Calu3 (cell line): ENCODE measurements around the gene CBFA2T3. TPM values are rescaled to one million over a fixed set of nuclear protein-coding genes. Genes with fewer than 3 reads are reported as not detected.

ENCODE experiments used
- BruUV-seq: library from RNA; stranded (reverse); fragments of 400-500 nt; replicated peaks from 2 replicates; lab custom pipeline; 2021; lab: Mats Ljungman, UMichigan
- CTCF ChIA-PET: fragments of 300-600 bp; sonication (Branson Sonifier 250); formaldehyde crosslinking; loops from one replicate; lab custom pipeline; 2022; ENCODE audit warnings: antibody characterized with exemption; lab: Charles Lee
- DNase-seq: peaks from one replicate; pipeline ENCODE4 v3.0.0; 2022
- H3K27ac Mint-ChIP-seq: one replicate; pipeline ENCODE4 v1.8.0; 2022; ENCODE audit warnings: mixed read lengths; ENCODE audit not compliant: unreplicated experiment
- H3K27me3 Mint-ChIP-seq: one replicate; pipeline ENCODE4 v1.8.0; 2022; ENCODE audit warnings: mixed read lengths; ENCODE audit not compliant: unreplicated experiment
- H3K36me3 Mint-ChIP-seq: one replicate; pipeline ENCODE4 v1.8.0; 2022; ENCODE audit warnings: mild to moderate bottlenecking, moderate library complexity, mixed read lengths; ENCODE audit not compliant: insufficient read depth, unreplicated experiment
- H3K4me1 Mint-ChIP-seq: one replicate; pipeline ENCODE4 v1.8.0; 2022; ENCODE audit warnings: mild to moderate bottlenecking, low read depth, mixed read lengths; ENCODE audit not compliant: unreplicated experiment
- H3K4me3 Mint-ChIP-seq: one replicate; pipeline ENCODE4 v1.8.0; 2022; ENCODE audit warnings: mild to moderate bottlenecking, low read depth, moderate library complexity, mixed read lengths; ENCODE audit not compliant: unreplicated experiment
- H3K9me3 Mint-ChIP-seq: one replicate; pipeline ENCODE4 v1.8.0; 2022; ENCODE audit warnings: low read depth, mixed read lengths; ENCODE audit not compliant: unreplicated experiment
- intact Hi-C: fragments of 100-400 bp; cut with micrococcal nuclease; formaldehyde crosslinking; loops from one replicate; pipeline ENCODE4 v1.10.0; 2022; ENCODE audit not compliant: unreplicated experiment
- total RNA-seq: library from RNA; stranded (reverse); gene quantifications from 2 replicates; pipeline ENCODE4 v1.2.3, GENCODE V29; 2022
- TF ChIP-seq, protein P1 (sequence below): fragments of 200-600 bp; IDR thresholded peaks from one replicate; pipeline ENCODE4 v1.8.0; 2022; ENCODE audit warnings: antibody characterized with exemption; ENCODE audit not compliant: unreplicated experiment

CBFA2T3 gene
- total RNA-seq, 1 experiment from 2014 or later: not detected

DNA sequence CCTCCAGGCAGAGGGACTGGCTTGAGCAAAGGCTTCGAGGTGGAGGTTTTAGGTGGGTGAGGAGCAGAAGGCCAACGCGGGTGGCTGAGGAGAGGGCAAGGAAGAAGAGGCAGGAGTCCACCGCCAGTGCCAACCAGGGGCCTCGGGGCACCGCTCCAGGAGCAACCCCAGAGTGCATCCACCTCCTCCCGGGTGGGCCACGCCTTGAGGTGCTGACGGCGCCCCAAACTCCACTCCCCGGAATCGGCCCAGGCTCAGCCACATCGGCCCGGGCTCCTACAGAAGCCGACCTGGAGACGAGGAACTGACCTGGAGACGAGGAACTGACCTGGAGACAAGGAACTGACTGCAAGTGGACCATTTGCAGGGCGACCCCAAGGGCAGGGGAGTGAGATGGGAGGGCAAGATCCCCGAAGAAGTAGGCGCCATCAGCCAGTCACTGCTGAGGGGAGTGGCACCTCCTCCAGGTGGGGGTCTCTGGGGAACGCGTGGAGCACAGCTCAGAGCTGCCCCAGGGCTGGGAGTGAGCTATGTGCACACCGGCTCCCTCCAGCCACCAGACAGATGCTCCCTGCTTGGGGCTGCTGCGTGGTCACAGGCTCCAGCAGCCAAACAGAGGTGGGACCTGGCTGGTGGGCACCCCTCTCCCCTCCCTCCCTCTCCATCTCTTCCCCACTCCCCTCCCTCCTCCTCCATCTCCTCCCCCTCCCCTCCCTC lies 29.2 kb upstream of the CBFA2T3 start:
- Mint-ChIP-seq H3K27me3 (peaks cover 84% of the 10 kb centered on the region), H3K27ac (no peak overlapping the region), H3K4me1 (no peaks in the 10 kb centered on the region), H3K4me3 (no peak overlapping the region), H3K36me3 (no peaks in the 10 kb centered on the region), H3K9me3 (no peaks in the 10 kb centered on the region)
- CTCF ChIA-PET: no interaction called here
- BruUV-seq: no TSS peak
- no peak for DNase-seq
- TF ChIP-seq, protein P1, sequence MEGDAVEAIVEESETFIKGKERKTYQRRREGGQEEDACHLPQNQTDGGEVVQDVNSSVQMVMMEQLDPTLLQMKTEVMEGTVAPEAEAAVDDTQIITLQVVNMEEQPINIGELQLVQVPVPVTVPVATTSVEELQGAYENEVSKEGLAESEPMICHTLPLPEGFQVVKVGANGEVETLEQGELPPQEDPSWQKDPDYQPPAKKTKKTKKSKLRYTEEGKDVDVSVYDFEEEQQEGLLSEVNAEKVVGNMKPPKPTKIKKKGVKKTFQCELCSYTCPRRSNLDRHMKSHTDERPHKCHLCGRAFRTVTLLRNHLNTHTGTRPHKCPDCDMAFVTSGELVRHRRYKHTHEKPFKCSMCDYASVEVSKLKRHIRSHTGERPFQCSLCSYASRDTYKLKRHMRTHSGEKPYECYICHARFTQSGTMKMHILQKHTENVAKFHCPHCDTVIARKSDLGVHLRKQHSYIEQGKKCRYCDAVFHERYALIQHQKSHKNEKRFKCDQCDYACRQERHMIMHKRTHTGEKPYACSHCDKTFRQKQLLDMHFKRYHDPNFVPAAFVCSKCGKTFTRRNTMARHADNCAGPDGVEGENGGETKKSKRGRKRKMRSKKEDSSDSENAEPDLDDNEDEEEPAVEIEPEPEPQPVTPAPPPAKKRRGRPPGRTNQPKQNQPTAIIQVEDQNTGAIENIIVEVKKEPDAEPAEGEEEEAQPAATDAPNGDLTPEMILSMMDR: no peak
- intact Hi-C loops: no loop called here

DNA sequence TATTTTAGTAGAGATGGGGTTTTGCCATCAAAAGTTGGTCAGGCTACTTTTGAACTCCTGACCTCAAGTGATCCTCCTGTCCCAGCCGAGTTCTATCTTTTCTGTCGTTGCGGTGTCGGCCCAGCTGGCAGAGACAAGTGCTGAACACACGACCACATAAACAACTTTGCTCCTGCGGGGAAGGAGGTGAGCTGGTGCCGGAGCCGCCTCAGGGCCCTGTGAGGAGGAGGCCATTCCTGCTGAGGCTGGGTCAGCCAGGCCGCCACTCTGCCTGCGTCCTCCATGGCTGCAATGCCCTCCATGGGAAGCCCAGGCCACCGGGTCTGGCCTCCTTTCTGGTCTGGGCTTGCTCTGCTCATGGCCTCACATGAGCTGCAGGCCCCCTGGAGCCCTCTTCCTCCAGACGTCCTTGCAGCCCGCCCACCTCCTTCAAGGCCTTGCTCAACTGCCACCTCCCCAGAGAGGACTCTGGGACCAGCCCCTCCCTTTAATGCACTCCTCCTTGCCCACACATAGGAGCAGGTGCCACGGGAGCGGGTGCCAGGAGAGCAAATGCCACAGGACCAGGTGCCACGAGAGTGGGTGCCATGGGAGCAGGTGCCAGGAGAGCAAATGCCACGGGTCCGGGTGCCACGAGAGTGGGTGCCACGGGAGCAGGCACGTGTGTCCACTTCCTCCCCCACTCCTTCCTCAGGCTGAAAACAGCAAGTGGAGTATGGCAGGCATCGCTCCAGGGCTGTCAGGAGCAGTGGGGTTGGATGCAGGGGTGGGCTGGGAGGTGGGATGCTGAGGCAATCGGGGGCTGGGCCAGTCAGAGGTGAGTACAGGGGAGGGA lies 28.4 kb upstream of the CBFA2T3 start:
- intact Hi-C loops: no loop called here
- no peak for DNase-seq
- no peaks in the 10 kb centered on the region for H3K4me1 Mint-ChIP-seq
- TF ChIP-seq, protein P1: no peak
- H3K9me3 Mint-ChIP-seq: no peaks in the 10 kb centered on the region
- BruUV-seq: no TSS peak
- no peaks in the 10 kb centered on the region for H3K36me3 Mint-ChIP-seq
- CTCF ChIA-PET: interaction anchor here (0.6 kb wide), 1 partner anchor 18 kb away, joined by 3 read pairs; no protein-coding TSS in a partner anchor
- no peak overlapping the region for H3K27ac Mint-ChIP-seq
- H3K27me3 Mint-ChIP-seq: peaks cover 91% of the 10 kb centered on the region
- H3K4me3 Mint-ChIP-seq: no peak overlapping the region

DNA sequence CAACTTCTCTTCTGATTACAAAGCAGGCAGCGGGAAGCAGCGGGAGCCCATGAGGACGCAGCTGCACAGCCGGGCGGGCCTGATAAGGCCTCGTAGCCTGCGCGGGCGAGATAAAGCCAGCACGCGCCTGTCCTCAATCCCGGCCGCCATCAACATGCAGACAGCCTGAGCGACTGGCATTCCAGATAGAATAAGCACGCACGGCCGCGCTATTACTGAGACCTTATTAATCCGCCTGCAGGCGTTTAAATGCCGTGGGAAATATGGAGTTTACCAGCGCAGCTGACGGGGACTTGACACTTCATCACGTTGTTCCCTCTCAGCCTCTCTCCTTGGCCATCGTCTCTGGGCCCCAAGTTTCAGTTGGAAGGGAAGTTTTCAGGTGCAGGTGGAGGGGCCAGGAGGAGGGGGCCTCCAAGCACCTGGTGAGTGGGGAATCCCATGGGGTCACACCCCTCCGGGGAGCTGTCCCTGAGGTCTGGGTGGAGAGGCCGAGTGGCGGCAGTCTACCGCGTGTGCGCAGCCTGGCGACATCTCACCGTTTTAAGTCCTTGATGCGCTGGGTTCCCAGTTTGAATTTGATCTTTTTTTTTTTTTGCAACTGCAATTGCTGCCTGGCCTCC lies 27.3 kb upstream of the CBFA2T3 start:
- H3K27me3 Mint-ChIP-seq: peaks cover 92% of the 10 kb centered on the region
- no peak overlapping the region for H3K4me3 Mint-ChIP-seq
- CTCF ChIA-PET: no interaction called here
- H3K4me1 Mint-ChIP-seq: no peaks in the 10 kb centered on the region
- peaks cover 4% of the 10 kb centered on the region for H3K9me3 Mint-ChIP-seq
- H3K36me3 Mint-ChIP-seq: no peaks in the 10 kb centered on the region
- no TSS peak for BruUV-seq
- no peak for DNase-seq
- no peak overlapping the region for H3K27ac Mint-ChIP-seq
- intact Hi-C loops: no loop called here
- TF ChIP-seq, protein P1: no peak

DNA sequence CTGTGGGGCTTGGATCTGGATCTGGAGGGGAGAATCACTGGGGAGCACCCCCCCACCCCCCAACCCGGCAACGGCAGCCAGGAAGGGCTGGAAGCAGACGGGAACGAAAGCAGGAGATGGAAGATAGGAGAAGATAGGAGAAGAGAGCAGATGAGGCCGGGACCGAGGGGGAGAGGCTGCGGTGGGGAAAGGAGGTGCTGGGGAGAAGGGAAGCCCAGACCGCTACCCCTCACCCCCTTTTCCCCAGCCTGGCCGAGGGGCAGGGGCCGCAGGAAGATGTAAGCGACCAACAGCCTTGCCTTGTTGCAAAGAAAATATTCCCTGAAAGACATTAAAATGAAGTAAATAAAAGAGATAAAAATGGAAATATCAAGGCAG lies 26.8 kb upstream of the CBFA2T3 start:
- no peak for DNase-seq
- intact Hi-C loops: no loop called here
- Mint-ChIP-seq H3K27me3 (peaks cover 92% of the 10 kb centered on the region), H3K4me3 (no peak overlapping the region), H3K4me1 (no peaks in the 10 kb centered on the region), H3K36me3 (no peaks in the 10 kb centered on the region), H3K9me3 (peaks cover 9% of the 10 kb centered on the region), H3K27ac (no peak overlapping the region)
- no TSS peak for BruUV-seq
- CTCF ChIA-PET: no interaction called here
- TF ChIP-seq, protein P1: no peak
